ENCODE results near the gene SAMD8.

Gene SAMD8

GRCh38 chr10:75083972-75084833, 27.3 kb upstream of the SAMD8 start:
- DNase-seq (ENCODE audit: low read depth, low spot score): no peak
- no peak overlapping the region for H3K4me3 ChIP-seq (ENCODE audit: low read length)

GRCh38 chr10:75084834-75085384, 26.5 kb upstream of the SAMD8 start:
- no peak for DNase-seq (ENCODE audit: low read depth, low spot score)

GRCh38 chr10:75086278-75086934, 25.1 kb upstream of the SAMD8 start:
- DNase-seq (ENCODE audit: low read depth, low spot score): no peak
- no peak overlapping the region for H3K4me3 ChIP-seq (ENCODE audit: low read length)

More at GRCh38 chr10:75084834-75085384, 26.5 kb upstream of the SAMD8 start:
- H3K4me3 ChIP-seq (ENCODE audit: low read length): no peak overlapping the region

DNA sequence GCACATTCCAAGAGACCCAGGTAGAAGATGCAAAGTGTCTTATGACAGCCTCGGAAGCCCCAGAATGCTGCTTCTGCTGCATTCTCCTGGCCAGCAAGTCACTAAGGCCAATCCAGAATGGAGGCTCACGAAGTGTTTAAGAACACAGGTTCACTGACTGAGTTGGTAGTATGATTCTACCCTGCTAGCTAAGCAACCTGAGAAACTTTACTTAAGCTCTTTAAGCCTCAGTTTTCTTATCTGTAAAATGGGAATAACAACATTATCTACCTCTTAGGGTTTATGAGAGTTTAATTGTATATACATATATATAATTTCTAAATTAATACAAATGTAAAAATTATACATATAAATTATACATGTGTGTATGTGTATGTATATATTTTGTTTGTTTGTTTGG, 22.8 kb upstream of the SAMD8 start:
- no peak for DNase-seq (ENCODE audit: low read depth, low spot score)
- no peak overlapping the region for H3K4me3 ChIP-seq (ENCODE audit: low read length)

GRCh38 chr10:75089634-75090033, 21.8 kb upstream of the SAMD8 start:
- no peak overlapping the region for H3K4me3 ChIP-seq (ENCODE audit: low read length)
- no peak for DNase-seq (ENCODE audit: low read depth, low spot score)

DNA sequence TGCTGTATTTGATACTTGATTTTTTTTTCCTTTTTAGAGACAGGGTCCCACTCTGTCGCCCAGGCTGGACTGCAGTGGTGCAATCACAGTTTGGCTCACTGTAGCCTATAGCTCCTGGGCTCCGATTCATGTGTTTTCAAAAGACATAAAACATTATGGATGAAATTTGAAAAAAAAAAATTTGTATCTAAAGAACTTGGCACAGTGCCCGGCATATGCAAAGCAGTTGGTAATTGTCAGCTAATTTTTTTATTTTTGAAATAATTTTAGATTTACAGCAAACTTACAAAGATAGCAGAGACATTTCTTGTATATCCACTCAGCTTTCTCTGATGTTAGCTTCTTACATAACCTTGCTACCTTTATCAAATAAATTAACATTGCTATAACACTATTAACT, 20.3 kb upstream of the SAMD8 start:
- no peak overlapping the region for H3K4me3 ChIP-seq (ENCODE audit: low read length)
- no peak for DNase-seq (ENCODE audit: low read depth, low spot score)

DNA sequence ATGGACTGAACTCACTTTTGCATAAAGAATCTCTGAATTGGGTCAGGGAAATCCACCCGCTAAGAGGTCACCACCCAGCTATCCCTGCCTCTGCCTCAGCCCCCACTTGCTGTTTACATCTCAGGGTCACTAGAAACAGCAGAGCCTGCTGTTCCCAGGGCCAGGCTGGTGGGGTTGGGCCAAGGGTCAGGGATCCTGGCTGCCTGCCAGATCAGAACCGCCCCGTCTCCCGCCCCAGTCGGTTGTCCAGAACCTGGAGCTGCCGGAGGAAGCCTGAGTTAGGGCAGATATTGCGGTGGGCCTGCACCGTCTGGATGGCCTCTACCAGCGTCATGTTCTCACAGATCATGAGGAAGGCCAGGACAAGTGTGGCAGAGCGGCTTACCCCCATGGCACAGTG, 17.0 kb upstream of the SAMD8 start:
- no peak for DNase-seq (ENCODE audit: low read depth, low spot score)

GRCh38 chr10:75095631-75096030, 15.8 kb upstream of the SAMD8 start:
- no peak overlapping the region for H3K4me3 ChIP-seq (ENCODE audit: low read length)
- DNase-seq (ENCODE audit: low read depth, low spot score): no peak

More for the DNA sequence above, 17.0 kb upstream of the SAMD8 start:
- H3K4me3 ChIP-seq (ENCODE audit: low read length): no peak overlapping the region

GRCh38 chr10:75096749-75097148, 14.7 kb upstream of the SAMD8 start:
- no peak for DNase-seq (ENCODE audit: low read depth, low spot score)
- no peak overlapping the region for H3K4me3 ChIP-seq (ENCODE audit: low read length)

GRCh38 chr10:75097666-75098285, 13.7 kb upstream of the SAMD8 start:
- H3K4me3 ChIP-seq (ENCODE audit: low read length): no peak overlapping the region
- DNase-seq (ENCODE audit: low read depth, low spot score): no peak

- no peak for DNase-seq (ENCODE audit: low read depth, low spot score)
- H3K4me3 ChIP-seq (ENCODE audit: low read length): no peak overlapping the region
Measured at GRCh38 chr10:75098902-75099673, 12.4 kb upstream of the SAMD8 start.

GRCh38 chr10:75099952-75100763, 11.3 kb upstream of the SAMD8 start:
- H3K4me3 ChIP-seq (ENCODE audit: low read length): no peak overlapping the region
- peak; percentile 44 for DNase-seq (ENCODE audit: low read depth, low spot score)

- H3K4me3 ChIP-seq (ENCODE audit: low read length): no peak overlapping the region
- no peak for DNase-seq (ENCODE audit: low read depth, low spot score)
Measured at GRCh38 chr10:75100764-75101291, 10.6 kb upstream of the SAMD8 start.

GRCh38 chr10:75101416-75102251, 9.8 kb upstream of the SAMD8 start:
- no peak overlapping the region for H3K4me3 ChIP-seq (ENCODE audit: low read length)
- DNase-seq (ENCODE audit: low read depth, low spot score): no peak

DNA sequence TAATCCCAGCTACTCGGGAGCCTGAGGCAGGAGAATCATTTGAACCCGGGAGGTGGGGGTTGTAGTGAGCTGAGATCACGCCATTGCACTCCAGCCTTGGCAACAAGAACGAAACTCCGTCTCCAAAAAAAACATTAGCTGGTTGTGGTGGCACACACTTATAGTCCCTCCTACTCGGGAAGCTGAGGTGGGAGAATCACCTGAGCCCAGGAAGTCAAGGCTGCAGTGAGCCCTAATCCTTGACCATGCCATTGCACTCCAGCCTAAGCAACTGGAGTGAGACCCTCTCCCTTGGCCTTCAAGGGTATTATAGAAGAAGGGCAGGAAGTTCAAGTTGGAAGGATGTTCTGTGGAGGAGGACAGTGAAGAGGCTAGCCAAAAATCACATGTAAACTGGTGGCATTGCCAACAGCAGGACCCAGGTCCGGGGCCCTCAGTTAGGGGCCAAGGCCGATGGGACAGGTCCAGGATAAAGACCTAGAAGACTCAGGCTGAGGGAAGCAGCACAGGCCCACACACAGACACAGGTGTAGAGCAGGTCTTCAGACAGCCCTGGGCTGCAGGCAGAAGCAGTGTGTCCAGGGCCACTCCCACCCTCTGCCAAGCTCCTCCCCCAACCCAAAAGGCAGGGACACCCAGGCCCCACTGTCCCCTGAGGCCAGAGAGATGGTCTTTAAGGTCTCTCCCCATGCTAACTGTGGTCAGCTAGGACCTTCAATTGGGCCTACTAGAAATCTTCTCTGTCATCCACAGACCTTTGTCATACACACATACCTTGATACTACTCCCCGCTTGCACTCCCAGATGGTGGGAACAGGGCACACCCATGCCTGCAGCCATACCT, 8.4 kb upstream of the SAMD8 start:
- DNase-seq (ENCODE audit: low read depth, low spot score): no peak
- H3K4me3 ChIP-seq (ENCODE audit: low read length): no peak overlapping the region

GRCh38 chr10:75103881-75104686, 7.4 kb upstream of the SAMD8 start:
- no peak overlapping the region for H3K4me3 ChIP-seq (ENCODE audit: low read length)
- DNase-seq (ENCODE audit: low read depth, low spot score): no peak
